Caki2 (cell line): ENCODE measurements around the gene PARP12. TPM values are rescaled to one million over a fixed set of nuclear protein-coding genes. Genes with fewer than 3 reads are reported as not detected.

Experiments
- DNase-seq: peaks from one replicate; pipeline ENCODE4 v3.0.0-alpha.2; 2015; ENCODE audit warnings: low read depth
- in situ Hi-C: cut with HindIII; loops from 2 replicates; pipeline ENCODE4 v1.10.0; 2016; ENCODE audit warnings: low sequenced_read_pairs, low pct_unique_long_range_greater_than_20kb, mixed read lengths
- total RNA-seq: library from RNA; depleted of rRNA; stranded (reverse); fragments of >200 nt; shearing (Covaris generic); gene quantifications from 2 replicates; pipeline ENCODE4 v1.2.3, GENCODE V29; 2014; ENCODE audit warnings: low replicate concordance

PARP12 gene
- total RNA-seq, 1 experiment from 2014 or later = 14.1 TPM

DNA sequence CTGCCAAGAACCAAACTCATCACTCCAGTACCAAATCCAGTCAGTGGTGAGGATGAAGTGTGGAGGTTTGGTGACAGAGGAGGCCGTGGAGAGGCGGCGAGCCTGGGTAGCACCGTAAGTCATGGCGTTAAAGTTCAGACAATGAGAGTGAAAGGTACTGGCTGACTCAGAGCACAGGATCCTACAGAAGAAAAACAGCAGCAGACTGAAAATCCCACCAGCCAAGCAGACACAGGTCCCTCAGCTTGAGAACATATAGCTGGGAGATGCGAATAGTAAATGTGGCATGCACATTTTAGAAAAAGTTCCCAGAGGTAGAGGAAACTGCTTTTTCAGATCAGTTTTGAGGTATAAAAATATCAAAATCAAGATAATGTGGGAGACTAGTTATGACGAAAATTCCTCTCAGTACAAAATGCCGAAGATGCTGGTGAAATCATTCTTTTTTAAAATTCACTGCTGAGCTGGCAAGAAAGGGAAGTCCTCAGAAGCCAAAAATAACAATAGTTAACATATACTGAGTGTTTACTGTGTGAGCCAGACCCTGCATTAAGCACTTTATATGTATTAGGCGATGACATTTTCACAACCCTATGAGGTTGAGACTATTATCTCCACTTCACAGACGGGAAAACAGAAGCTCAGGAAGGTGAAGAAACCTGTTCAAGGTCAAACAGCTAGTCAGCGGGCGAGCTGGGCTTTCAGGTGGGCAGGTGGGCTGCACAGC, 20.9 kb downstream of the PARP12 start:
- in situ Hi-C loops = no loop called here
- no peak for DNase-seq

DNA sequence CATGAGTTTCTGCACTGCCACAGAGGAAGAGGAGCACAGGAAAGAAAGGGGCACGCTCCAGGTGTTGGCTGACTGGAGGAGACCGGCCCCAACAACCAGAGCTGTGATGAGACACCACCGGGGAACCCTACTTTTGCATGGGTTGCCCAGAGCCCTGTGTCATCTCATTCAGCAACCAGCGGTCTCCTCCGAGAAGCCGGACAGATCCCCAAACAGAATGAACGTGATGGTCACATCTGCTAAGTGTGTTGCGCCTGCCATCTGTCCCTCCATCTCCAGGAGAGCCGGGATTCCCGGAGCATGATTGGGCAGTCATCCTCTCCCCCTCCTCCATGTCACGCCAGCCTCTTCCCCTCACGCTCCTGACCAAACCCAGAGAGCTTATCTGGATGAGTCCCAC, 22.9 kb downstream of the PARP12 start:
- no peak for DNase-seq
- in situ Hi-C loops = no loop called here

DNA sequence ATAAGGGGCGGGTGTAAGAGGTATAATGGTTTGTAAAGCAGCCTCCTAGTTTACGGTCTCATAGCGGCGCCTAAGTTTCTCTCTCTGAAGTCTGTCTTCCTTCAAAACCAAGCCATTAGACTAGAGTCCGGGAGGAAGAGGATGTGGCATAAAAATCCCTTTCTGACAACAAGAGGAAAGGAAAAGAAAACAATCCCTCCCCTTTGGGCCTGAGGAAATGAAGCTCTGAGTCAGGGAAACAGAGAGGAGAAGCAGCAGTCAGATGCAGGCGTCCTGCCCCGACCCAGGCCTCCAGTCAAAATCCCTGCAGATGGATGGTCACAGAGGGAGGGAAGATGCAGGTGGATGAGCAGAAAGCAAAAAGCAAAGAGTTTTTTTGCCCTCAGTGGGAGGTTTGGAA, 23.7 kb downstream of the PARP12 start:
- in situ Hi-C loops = no loop called here

DNA sequence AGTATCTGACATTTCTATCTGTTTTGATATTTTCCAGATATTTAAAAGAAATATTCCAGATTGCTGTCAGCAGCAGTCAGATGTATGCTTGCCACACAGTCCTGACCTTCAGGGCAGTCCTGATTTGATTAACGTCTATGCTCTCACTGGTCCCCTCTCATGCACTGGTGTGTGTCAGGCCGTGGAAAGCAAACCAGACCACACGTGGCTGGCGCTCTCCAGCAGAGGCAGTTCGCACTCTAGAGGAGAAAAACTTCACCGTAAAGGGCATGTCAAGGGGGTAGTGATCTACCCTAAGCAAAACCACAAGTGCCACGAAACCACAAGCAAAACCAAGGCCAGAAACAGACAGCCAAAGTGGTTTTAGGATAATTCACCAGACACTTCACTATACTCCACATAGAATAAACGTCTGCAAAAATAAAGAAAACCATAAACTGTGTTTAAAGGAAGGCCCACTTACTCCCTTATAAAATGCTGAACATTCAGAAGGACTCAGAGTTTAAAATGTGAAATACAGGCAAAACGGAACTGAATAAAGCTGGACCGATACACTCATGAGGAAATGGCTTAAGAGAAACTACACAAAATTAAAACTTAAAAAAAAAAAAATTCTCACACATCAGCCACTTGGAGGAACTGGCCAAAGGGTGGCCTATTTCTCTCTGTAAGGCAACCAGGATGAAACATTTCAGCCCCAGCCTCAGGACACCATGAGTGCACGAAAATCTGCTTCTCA, 26.4 kb downstream of the PARP12 start:
- DNase-seq = no peak
- in situ Hi-C loops = no loop called here

More for the DNA sequence above, 23.7 kb downstream of the PARP12 start:
- no peak for DNase-seq

DNA sequence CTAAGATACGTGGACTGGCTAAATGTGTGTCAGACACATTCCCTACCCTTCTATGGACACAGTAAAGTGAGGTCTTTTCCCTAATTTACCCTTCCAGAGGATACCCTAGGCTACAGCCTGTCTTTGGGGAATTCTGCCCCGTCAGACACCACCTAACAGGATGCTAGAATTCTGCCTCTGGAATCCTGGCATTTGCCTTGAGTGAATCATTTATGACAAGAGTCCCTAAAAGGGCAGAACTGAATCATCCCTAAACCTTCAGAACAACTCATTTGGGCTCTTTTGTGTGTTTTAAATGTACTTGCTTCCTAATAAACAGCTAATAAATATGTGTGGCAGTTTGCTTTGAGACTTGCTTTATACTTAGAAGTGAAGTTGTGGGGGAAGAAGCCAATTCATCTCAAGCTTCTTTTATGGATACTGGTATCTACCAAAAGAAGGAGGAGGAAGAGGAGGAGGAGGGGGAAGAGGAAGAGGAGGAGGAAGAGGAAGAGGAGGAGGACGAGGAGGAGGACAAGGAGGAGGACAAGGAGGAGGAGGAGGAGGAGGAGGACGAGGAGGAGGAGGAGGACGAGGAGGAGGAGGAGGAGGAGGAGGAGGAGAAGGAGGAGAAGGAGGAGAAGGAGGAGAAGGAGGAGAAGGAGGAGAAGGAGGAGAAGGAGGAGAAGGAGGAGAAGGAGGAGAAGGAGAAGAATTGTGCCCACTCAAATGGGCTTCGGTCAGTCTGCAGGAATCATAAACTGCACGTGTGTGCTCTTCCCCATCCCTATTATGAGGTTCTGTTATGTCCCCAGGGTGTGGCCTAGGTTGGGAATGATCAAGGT, 27.1 kb downstream of the PARP12 start:
- in situ Hi-C loops = no loop called here
- no peak for DNase-seq

DNA sequence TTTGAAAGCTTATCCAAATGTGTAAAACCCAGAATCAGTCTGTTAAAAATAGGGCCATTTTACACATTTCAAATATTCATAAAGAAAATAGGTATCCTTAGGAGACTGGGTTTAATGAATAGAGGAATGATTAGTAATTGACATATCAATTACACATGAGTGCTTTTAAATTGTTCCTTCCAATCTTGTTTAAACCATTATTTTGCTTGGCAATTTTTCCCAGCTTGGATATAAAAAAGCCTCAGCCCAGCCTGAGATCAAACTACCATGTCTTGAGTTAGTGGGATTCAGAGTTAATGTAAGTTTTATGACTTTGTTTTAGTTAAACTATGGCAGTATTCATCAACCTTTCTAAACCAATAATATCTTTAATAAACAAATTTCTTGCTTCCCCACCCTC, 28.3 kb downstream of the PARP12 start:
- DNase-seq = no peak
- in situ Hi-C loops = no loop called here

DNA sequence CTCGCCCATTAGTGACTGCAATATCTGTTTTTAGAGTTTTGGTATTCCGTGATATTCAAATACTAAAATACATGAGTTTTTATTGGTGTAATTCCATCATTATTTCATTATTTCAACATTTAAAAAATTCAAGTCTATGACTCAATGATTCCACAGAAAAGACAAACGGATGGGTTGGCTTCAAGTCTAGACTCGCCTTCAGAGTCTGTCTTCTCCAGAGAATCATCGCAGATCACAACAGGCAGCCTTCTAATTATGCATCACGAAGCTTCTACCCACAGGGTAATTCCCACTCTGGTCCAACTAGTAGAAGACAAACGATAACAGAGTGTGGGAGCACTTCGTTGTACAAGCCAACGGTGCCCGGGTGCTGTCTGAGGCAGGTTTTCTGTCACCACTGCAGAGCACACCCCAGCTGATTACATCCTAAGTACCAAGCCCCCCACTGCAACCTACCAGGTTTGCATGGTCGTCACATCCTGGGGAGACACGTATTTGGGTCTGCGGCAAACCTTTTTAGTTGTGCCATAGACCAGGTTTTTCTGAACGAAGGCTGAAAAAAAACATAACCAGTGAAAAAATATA, 28.9 kb downstream of the PARP12 start:
- no peak for DNase-seq
- in situ Hi-C loops = no loop called here

DNA sequence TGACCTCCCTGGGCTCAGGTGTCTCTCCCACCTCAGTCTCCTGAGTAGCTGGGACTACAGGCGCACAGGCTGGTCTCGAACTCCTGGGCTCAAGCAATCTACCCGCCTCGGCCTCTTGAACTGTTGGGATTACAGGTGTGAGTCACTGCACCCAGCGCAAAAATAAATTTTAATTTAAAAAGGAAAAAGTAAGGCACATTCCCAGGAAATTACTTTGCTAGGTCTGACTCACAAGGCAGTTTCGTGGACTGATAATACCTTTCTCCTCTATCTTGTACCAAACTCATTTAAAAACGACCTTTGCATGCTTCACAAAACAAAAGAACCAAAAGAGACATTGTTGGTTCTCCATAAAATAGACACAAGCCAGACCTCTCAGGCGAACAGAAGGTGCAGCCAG, 29.7 kb downstream of the PARP12 start:
- in situ Hi-C loops = no loop called here
- no peak for DNase-seq

DNA sequence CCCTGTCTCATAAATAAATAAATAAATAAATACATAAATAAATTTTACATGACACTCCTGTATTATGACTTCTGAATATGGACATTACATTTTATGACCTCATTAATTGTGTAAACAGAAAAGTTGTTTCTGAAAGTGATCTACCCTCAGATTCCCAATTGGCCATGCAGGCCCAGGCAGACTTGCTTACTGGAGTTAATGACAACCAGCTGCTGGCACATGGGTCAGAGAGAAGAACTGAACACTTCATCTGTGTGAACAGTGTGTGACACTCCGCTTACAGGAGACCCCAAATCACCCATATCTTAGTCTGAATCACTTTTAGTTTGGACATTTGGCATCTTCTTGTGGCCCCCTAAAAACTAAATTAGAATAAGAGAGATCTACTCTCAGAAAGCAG, 31.4 kb downstream of the PARP12 start:
- no peak for DNase-seq
- in situ Hi-C loops = no loop called here

DNA sequence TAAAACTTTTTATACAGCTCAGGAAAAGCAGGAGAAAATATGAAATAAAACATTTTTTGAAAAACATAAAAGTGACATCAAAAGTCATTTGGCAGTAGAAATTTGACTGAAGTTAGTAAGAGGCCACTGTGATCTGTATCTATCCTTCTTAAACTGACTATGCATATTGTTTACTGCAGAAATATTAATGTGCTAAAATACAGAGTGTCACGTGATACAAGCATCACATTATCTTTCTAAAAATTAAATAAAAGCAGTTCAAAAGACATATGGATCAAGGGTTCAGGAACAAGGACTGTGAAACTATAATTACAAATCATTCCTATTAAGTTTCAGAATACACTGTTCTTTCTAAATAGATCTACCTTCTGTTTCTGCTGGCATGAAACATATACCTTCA, 33.7 kb downstream of the PARP12 start:
- in situ Hi-C loops = no loop called here
- no peak for DNase-seq

DNA sequence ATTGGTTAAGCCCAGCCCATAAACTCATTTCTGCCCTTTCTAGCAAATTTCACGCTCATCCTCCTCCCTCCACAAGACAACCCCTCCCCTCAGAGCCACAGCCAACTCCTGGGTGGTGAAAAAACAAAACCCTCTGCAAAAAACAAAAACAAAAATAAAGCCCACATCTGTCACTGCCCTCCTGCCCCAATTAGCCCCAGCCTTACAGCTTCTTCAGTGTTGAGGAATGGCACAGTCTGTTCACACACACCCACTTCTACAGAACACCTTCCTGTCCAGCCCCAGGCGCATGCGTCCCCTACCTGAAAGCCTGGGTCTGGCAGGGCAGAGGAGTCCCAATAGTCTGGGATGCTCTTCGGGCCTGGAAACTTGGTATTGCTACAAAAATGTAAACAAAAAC, 34.4 kb downstream of the PARP12 start:
- in situ Hi-C loops = no loop called here
- no peak for DNase-seq

DNA sequence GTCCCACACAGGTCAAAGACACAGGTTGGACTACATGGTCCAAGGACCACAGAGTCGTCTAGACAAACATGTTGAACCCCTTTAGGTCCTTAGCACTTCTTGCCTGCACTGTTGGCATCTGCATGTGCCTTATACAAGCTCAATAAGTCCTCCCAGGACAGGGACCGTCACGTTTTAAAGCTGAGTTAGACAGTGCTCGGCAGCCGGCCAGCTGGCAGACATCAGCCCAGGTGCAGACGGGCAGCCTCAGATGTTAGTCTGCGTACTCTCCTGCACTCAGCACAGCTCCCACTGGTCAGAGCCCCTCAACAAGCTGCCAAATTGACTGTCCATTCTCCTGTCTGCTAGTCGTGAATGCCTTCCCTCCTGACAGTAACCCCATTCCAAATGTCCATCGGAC, 34.9 kb downstream of the PARP12 start:
- in situ Hi-C loops = no loop called here
- no peak for DNase-seq

DNA sequence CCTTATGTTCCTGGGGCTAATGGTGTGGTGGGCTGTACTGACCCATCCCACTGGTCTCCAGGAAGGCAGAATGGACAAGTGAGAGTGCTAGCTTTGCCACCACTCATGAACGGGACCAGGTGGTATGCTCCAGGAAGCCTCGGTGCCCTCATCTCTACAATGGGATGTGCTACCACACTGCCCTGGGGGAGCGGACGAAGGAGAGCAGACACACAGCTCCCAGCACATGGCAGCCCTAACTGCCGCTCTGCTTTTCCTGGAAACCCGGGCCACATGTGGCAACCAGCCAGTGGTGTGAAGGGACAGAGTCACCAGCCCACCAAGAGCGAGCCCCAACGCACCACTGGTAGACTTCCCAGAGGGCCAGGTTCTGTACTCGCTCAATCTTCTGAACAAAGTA, 35.8 kb downstream of the PARP12 start:
- no peak for DNase-seq
- in situ Hi-C loops = no loop called here

DNA sequence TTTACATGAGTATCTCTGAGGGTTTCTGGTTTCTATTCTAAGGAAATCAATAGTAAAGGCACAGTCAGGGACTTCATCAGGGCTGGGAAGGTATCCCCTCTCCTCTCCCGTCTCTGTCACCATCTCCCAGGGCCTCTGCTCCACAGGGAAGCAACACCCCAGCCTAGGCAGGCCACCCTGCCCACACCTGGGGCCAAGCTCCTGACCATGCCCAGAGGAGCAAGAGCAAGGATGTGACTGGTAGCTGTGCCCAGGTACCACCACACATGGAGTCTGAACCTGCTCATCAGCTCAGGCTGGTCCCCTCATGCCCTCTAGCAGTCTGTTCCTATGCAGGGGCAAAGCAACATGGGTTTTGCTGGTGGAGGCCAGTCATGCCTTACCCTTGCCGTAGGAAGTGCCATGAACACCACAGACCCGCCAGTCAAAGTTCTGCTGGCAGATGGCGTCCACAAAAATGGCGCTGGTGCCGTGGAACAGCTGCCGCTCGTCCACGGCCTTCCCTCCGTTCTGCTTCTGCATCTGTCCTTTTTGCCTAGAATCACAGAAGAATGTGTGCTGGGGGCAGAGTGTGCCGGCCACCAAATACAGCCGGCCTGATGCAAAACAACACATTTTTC, 36.8 kb downstream of the PARP12 start:
- DNase-seq = no peak
- in situ Hi-C loops = no loop called here

DNA sequence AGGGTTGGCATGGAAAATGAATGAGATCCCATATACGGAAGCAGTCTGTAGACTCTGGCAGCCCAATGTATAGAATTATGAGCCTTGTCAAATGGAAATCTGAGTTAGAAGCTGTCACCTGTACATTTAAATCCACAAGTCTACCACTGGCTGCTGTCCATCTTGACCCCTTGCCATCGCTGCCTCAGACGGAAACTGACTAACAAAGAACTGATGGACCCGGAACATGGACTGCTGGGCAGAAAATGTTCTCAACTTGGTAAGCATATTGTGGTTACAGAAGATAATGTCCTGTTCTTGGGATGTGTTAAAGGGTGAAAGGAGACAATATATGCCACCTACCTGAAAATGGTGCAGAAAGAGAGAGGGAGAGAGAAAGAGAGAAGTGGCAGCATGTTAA, 37.5 kb downstream of the PARP12 start:
- DNase-seq = no peak
- in situ Hi-C loops = no loop called here

DNA sequence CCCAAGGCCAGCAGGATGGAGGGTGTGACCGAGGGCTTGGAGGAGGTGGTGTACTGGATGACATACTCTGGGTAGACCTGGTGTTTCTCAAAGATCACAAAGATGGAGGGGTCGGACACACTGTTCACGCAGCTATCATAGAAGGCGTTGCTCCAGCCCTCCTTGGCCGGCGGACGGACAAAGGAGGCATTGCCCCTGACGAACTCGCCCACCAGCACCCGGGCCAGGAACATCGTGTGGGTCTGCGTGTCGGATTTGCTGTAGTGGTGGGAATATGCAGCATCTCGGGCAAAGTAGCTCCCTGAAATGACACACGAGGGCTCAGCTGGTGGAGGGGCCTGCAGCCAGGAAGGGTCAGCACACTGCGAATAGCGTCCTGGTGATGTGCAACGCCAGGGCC, 38.2 kb downstream of the PARP12 start:
- no peak for DNase-seq
- in situ Hi-C loops = no loop called here

DNA sequence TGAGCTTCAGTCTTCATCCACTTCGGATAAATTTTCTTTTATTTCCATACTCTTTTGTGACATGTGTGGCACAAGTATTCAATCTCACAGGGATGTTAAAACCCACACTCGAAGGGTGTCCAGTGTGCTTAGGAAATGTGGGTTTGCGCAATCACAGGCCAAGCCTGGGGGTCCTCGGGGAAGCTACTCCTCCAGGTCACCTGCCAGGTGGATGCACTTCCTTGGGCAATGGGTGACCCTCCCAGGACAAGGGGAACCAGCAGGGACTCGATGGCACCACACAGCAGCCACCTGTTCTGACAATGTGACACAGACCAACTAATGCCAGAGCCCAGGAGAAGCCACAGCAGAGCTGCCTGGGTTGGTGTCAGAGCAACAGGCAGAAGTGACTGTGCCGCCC, 39.0 kb downstream of the PARP12 start:
- in situ Hi-C loops = no loop called here
- no peak for DNase-seq

DNA sequence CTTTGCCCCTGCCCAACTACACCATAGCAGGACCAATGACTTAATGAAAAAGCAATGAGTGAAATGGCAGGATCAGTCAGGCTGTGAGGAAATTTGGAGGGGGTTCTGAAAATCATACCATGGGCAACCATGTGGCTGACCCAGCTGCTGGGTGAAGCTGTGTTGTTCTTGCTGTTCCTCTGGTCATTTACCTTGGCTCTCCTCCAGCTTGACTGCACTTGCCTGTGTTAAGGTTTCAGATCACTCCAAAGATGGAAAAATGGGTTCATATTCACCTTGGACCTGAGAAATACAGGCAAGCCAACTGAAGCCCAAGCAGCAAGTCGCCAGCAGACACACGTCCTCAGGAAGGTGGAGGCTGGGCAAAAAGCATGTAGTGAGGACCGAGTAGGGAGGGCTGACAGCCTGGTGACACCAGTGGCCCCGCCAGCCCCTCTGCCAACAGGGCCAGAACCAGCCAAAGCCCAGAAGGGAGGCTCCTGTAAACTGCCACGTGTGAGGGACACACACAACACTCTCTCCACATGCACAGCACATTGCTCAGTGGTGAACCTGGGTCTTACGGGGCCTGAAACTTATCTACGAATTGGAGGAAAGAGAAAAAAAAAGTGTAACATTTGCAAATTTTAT, 40.1 kb downstream of the PARP12 start:
- in situ Hi-C loops = no loop called here
- DNase-seq = no peak
